Liver (tissue), 3 donors: ENCODE results near the gene TMEM117.

Experiments used
- EGR1 ChIP-seq, 2 donors: IDR thresholded peaks; 2 replicates each; pipeline ENCODE4 v1.6.1; 2016 to 2018; ENCODE audit warnings: antibody characterized with exemption in 2 of 2, low read depth in 2 of 2
- FOXA1 ChIP-seq: IDR thresholded peaks from 2 replicates; pipeline ENCODE4 v1.6.1; 2016; ENCODE audit warnings: antibody characterized with exemption
- GABPA ChIP-seq, 2 donors: IDR thresholded peaks in 1 of 2; conservative IDR thresholded peaks in 1 of 2; 2 replicates each; pipeline ENCODE4 v1.6.1; 2016; ENCODE audit warnings: antibody characterized with exemption in 2 of 2, mild to moderate bottlenecking in 1 of 2, moderate library complexity in 1 of 2
- RAD21 ChIP-seq, 2 donors: IDR thresholded peaks; 2 replicates each; pipeline ENCODE4 v1.6.1; 2016; ENCODE audit warnings: antibody characterized with exemption in 2 of 2, mild to moderate bottlenecking in 2 of 2
- SP1 ChIP-seq: IDR thresholded peaks from 2 replicates; pipeline ENCODE4 v1.6.1; 2018; ENCODE audit warnings: antibody characterized with exemption, mild to moderate bottlenecking
- TF ChIP-seq, protein P1 (sequence below): fragments of 150-350 bp; IDR thresholded peaks from 2 replicates; pipeline ENCODE4 v1.5.1; 2017; ENCODE audit warnings: improper control_type of control experiment, low read depth, low read length; ENCODE audit not compliant: missing input control
- TF ChIP-seq, protein P2 (sequence below): IDR thresholded peaks from 2 replicates; pipeline ENCODE4 v1.6.1; 2016; ENCODE audit warnings: antibody characterized with exemption
- donor health status: healthy.
- donor health status: healthy.

DNA sequence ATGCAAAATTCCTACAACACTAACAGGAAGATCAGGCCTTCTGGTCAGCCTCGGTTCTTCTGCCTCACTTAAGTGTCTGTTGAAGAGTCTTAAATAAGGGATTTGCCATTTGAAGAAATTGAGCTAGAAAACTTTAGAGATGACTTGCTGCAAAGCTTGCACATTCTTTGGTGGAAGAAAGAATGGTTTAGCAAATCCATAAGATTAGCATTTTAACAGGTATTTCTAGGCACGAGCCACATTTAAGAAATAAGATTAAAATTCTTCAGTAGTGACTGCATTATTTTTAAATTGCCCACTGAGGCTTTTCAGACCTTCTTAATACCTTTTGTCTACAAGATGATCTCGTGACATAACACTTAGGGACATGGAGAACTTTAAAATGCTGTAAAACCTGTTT is 327.1 kb downstream of the TMEM117 start:
- TF ChIP-seq, protein P1, sequence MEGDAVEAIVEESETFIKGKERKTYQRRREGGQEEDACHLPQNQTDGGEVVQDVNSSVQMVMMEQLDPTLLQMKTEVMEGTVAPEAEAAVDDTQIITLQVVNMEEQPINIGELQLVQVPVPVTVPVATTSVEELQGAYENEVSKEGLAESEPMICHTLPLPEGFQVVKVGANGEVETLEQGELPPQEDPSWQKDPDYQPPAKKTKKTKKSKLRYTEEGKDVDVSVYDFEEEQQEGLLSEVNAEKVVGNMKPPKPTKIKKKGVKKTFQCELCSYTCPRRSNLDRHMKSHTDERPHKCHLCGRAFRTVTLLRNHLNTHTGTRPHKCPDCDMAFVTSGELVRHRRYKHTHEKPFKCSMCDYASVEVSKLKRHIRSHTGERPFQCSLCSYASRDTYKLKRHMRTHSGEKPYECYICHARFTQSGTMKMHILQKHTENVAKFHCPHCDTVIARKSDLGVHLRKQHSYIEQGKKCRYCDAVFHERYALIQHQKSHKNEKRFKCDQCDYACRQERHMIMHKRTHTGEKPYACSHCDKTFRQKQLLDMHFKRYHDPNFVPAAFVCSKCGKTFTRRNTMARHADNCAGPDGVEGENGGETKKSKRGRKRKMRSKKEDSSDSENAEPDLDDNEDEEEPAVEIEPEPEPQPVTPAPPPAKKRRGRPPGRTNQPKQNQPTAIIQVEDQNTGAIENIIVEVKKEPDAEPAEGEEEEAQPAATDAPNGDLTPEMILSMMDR: no peak
- TF ChIP-seq RAD21 (IDR thresholded peaks at IDR 0.05): no peak
- TF ChIP-seq FOXA1: no peak
- TF ChIP-seq, protein P2, sequence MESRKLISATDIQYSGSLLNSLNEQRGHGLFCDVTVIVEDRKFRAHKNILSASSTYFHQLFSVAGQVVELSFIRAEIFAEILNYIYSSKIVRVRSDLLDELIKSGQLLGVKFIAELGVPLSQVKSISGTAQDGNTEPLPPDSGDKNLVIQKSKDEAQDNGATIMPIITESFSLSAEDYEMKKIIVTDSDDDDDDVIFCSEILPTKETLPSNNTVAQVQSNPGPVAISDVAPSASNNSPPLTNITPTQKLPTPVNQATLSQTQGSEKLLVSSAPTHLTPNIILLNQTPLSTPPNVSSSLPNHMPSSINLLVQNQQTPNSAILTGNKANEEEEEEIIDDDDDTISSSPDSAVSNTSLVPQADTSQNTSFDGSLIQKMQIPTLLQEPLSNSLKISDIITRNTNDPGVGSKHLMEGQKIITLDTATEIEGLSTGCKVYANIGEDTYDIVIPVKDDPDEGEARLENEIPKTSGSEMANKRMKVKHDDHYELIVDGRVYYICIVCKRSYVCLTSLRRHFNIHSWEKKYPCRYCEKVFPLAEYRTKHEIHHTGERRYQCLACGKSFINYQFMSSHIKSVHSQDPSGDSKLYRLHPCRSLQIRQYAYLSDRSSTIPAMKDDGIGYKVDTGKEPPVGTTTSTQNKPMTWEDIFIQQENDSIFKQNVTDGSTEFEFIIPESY: no peak
- no peak for TF ChIP-seq GABPA (IDR thresholded peaks at IDR 0.05 in 1 of 2, conservative IDR thresholded peaks at IDR 0.05 in 1 of 2)
- no peak for TF ChIP-seq EGR1 (IDR thresholded peaks at IDR 0.05; ENCODE audit: low read depth in 2 of 2)
- no peak for TF ChIP-seq SP1
